LNCAP (cell line): ENCODE measurements around the gene EPB41.

Source experiments
- TF ChIP-seq, protein P1 (sequence below): fragments of 450-650 bp; IDR thresholded peaks from 2 replicates; pipeline ENCODE4 v1.5.1; 2017; ENCODE audit warnings: mild to moderate bottlenecking

EPB41 gene

GRCh38 chr1:29100487-29100886 is 186.1 kb downstream of the EPB41 start:
- TF ChIP-seq, protein P1, sequence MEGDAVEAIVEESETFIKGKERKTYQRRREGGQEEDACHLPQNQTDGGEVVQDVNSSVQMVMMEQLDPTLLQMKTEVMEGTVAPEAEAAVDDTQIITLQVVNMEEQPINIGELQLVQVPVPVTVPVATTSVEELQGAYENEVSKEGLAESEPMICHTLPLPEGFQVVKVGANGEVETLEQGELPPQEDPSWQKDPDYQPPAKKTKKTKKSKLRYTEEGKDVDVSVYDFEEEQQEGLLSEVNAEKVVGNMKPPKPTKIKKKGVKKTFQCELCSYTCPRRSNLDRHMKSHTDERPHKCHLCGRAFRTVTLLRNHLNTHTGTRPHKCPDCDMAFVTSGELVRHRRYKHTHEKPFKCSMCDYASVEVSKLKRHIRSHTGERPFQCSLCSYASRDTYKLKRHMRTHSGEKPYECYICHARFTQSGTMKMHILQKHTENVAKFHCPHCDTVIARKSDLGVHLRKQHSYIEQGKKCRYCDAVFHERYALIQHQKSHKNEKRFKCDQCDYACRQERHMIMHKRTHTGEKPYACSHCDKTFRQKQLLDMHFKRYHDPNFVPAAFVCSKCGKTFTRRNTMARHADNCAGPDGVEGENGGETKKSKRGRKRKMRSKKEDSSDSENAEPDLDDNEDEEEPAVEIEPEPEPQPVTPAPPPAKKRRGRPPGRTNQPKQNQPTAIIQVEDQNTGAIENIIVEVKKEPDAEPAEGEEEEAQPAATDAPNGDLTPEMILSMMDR, result no peak

DNA sequence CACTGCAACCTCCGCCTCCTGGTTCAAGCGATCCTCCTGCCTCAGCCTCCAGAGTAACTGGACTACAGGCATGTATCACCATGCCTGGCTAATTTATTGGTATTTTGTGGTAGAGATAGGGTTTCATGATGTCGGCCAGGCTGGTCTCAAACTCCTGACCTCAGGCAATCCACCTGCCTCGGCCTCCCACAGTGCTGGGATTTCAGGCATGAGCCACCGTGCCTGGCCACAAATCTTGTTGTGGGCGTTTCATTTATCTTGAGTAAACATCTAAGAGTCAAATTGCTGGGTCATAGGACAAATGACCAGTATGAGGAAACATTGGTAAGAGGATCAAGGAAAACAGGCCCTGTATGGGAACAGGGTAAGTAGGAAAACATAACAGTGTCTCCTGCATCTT is 191.5 kb downstream of the EPB41 start:
- TF ChIP-seq, protein P1, result no peak

DNA sequence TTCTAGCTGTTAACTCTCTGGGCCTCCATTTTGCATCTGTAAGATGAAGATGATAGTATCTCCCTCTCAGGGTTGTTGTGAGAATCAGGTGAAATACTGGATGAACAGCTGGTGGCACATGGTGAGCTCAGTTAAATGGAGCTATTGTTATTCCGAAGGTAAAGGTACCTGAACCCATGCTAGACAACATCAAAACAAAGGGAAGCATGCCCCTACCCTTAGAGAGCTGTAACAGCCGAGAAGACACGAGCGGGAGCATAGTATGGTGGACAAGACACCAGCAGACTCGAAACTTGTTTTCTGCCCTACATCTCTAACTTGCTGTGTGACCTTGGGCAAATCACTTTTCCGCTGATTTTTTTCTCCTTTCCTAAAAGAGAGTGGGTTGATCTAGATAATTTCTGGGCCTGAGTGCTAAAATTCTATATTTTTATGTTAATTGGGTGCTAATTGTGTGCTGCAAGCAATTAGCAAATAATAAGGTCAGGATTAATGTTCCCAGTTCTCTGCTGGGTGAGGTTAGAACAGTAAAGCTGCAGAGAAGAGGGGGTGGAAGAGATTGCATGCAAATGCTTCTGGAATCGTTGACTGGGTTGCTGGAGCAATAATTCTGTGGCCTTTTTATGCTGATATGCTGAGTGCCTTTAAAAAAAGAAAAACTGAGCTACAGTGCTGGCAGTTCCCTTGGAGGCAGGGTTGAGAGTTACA is 198.5 kb downstream of the EPB41 start:
- TF ChIP-seq, protein P1, result no peak

GRCh38 chr1:29113413-29114117 is 199.2 kb downstream of the EPB41 start:
- TF ChIP-seq, protein P1, result no peak

GRCh38 chr1:29114654-29115053 is 200.3 kb downstream of the EPB41 start:
- TF ChIP-seq, protein P1, result no peak

DNA sequence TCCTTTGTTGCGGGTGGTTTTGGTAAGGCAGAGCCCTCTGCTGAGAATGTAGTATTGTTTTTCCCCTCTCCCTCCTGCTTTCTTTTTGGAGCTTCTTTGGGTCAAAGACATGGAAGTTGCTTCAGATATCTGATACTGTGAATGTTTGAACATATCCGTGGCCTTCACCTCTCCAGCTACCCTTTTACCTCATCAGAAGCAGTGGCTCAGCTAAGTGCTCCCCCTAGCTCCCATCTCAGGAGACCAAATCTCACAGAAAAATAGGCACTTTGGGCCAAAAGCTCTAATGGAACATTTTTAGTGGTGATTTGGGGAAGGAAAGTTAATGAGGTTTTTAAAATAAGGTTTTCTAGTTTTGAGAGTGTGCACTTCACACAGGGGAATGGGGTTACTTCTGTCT is 203.0 kb downstream of the EPB41 start:
- TF ChIP-seq, protein P1, result no peak

DNA sequence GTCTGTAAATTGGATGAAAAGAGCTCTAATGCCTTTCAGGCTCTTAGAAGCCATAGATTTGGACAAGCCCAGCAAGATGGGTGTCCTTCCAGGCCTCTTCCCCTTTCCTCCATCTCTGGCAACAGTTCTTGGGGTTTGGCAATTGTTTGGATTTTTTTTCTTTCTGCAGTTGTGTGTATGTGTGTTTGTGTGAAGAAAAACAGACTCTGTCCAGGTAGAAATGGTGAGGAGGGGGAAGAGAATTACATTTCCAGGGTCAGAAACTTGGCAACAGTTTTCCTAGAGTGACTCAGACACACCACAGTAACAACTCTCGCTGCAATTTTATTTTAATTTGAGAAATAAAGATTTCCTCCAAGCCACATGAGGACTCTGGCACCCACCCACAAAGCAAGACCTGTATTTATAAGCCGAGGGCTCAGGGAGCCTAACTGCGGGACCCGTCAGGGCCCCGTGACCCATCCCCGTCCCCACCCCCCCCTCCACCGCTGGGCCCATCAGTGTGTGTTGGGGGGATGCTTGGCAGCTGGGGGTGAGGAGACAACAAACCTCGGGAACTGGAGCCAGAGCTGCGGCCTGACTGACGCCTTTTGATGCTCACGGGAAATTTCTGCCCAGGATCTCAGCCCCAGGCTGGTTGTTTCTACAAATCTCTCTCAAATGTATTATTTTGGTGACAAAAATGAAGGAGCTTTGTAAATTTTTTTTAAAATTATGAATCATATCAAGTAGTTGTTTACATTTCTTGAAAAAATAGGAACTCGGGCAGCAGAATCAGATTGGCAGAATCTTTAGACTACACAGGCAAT is 205.0 kb downstream of the EPB41 start:
- TF ChIP-seq, protein P1, result no peak
